Measurements from ENCODE around the gene PCSK7. TPM values are rescaled to one million over a fixed set of nuclear protein-coding genes. Genes with fewer than 3 reads are reported as not detected.
A peak's percentile ranks its signal among the peaks of the same experiment; 100 is the strongest.

PCSK7 gene
- total and polyA plus RNA-seq, 2 experiments from 2014 or later, result 25.9 to 33.0 TPM

DNA sequence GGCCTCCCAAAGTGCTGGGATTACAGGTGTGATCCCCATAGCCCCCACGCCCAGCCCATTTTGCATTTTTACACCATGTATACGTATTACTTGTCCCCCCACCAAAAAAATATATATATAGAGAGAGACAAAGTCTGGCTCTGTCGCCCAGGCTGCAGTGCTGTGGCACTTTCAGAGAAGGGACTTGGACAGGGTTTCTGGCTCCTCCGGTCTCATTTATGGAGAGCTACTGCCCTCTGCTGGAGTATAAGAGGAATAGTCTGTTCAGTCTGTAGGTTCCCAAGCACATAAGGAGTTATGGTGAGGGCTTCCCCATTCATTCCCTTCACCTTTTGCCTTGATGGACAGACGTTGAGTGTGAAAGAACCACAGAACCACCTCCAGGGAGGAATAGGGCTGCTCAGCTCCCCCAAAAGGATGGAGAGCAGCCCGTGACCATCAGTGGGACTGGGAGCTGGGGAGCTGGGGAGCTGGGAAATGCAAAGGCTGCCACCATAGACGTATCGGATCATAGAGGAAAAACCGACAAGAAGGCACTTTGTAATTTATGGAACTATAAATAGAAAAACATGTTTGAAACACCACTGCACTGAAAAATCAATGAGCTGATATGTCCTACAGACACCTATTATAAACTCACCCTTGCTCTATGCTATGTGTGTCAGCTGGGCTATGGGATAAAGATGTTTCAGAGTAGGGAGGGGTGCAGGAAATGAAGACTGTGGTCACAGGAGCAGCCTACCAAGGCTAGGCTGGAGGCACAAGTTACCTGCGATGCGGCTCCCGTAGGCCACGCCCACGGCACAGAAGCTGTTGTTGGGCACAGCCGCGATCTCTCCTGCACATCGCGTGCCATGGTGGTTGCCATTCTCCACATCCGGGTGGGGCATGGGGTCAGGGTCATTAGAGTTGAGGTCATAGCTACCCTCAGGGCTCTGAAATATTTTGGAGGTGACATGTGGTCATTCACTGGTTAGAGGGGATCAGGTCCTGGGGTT, 5.2 kb downstream of the PCSK7 start:
- DNase-seq (ENCODE audit: low spot score), result peak; percentile 90
- no peak overlapping the region for H2AFZ ChIP-seq
- no peaks in the 10 kb centered on the region for H3K9me3 ChIP-seq (ENCODE audit: low read depth)
- H3K36me3 ChIP-seq (replicated peaks; ENCODE audit: insufficient read depth, low read depth), result no peaks in the 10 kb centered on the region
- H3K79me2 ChIP-seq, result peaks cover 23% of the 10 kb centered on the region
- H3K9me2 ChIP-seq (replicated peaks; ENCODE audit: insufficient read depth), result no peaks in the 10 kb centered on the region
- H3K4me1 ChIP-seq (ENCODE audit: insufficient read depth), result peaks cover 26% of the 10 kb centered on the region
- TF ChIP-seq, protein P1, sequence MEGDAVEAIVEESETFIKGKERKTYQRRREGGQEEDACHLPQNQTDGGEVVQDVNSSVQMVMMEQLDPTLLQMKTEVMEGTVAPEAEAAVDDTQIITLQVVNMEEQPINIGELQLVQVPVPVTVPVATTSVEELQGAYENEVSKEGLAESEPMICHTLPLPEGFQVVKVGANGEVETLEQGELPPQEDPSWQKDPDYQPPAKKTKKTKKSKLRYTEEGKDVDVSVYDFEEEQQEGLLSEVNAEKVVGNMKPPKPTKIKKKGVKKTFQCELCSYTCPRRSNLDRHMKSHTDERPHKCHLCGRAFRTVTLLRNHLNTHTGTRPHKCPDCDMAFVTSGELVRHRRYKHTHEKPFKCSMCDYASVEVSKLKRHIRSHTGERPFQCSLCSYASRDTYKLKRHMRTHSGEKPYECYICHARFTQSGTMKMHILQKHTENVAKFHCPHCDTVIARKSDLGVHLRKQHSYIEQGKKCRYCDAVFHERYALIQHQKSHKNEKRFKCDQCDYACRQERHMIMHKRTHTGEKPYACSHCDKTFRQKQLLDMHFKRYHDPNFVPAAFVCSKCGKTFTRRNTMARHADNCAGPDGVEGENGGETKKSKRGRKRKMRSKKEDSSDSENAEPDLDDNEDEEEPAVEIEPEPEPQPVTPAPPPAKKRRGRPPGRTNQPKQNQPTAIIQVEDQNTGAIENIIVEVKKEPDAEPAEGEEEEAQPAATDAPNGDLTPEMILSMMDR (IDR thresholded peaks at IDR 0.05; ENCODE audit: poor library complexity), result peak; percentile 79
- no peak for TF ChIP-seq EZH2phosphoT487 (IDR thresholded peaks at IDR 0.05; ENCODE audit: low read depth, severe bottlenecking, unreplicated experiment)
- no peaks in the 10 kb centered on the region for H3K27me3 ChIP-seq
- no peak overlapping the region for H3K4me3 ChIP-seq
- H4K20me1 ChIP-seq (ENCODE audit: insufficient read depth, poor library complexity, severe bottlenecking), result no peaks in the 10 kb centered on the region
- no peak overlapping the region for H3K4me2 ChIP-seq
- H3K27ac ChIP-seq, result no peak overlapping the region
- WGBS (ENCODE audit: low lambda C conversion rate, missing lambda C conversion rate), result 71% methylated on average over 19 of the region's 19 CpGs

DNA sequence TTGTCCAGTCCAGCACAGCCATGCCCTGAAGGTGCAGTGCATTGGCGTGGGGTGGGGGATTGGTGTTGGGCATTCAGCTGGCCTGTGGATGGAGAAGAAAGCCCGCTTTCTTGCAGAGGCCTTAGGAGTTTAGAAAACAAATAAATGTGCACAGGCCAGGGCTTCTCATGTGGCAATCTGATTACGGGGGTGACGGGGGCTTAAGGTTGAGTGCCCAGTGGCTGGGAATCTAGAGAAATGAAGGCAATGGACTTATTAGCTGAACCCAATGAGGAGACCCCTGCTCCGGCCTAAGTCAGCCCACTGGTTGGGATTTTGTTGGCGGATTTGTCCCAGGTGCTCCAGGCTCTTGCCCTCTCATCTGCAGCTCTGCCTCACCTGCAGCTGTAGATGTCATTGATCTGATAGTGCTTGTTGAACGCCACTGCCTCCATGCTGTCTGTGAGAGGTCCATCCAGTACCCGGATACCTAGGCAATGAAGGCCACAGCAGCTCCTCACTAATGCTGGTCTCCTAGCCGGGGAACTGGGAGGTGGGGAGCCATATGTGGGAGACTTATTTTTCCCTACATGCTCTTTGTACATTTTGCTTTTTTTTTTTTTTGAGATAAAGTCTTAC, 6.2 kb downstream of the PCSK7 start:
- 96% methylated on average over 9 of the region's 9 CpGs for WGBS (ENCODE audit: low lambda C conversion rate, missing lambda C conversion rate)
- Histone ChIP-seq H3K27me3 (no peaks in the 10 kb centered on the region), H4K20me1 (ENCODE audit: insufficient read depth, poor library complexity, severe bottlenecking) (no peaks in the 10 kb centered on the region), H3K9me2 (replicated peaks; ENCODE audit: insufficient read depth) (no peaks in the 10 kb centered on the region), H3K79me2 (peaks cover 13% of the 10 kb centered on the region), H3K36me3 (replicated peaks; ENCODE audit: insufficient read depth, low read depth) (no peaks in the 10 kb centered on the region), H3K27ac (no peak overlapping the region), H3K4me3 (no peak overlapping the region), H2AFZ (no peak overlapping the region), H3K9me3 (ENCODE audit: low read depth) (no peaks in the 10 kb centered on the region), H3K4me1 (ENCODE audit: insufficient read depth) (peaks cover 24% of the 10 kb centered on the region), H3K4me2 (no peak overlapping the region)
- DNase-seq (ENCODE audit: low spot score), result no peak
- TF ChIP-seq, protein P1 (IDR thresholded peaks at IDR 0.05; ENCODE audit: poor library complexity), result no peak
- TF ChIP-seq EZH2 (IDR thresholded peaks at IDR 0.05; ENCODE audit: borderline replicate concordance), result no peak

DNA sequence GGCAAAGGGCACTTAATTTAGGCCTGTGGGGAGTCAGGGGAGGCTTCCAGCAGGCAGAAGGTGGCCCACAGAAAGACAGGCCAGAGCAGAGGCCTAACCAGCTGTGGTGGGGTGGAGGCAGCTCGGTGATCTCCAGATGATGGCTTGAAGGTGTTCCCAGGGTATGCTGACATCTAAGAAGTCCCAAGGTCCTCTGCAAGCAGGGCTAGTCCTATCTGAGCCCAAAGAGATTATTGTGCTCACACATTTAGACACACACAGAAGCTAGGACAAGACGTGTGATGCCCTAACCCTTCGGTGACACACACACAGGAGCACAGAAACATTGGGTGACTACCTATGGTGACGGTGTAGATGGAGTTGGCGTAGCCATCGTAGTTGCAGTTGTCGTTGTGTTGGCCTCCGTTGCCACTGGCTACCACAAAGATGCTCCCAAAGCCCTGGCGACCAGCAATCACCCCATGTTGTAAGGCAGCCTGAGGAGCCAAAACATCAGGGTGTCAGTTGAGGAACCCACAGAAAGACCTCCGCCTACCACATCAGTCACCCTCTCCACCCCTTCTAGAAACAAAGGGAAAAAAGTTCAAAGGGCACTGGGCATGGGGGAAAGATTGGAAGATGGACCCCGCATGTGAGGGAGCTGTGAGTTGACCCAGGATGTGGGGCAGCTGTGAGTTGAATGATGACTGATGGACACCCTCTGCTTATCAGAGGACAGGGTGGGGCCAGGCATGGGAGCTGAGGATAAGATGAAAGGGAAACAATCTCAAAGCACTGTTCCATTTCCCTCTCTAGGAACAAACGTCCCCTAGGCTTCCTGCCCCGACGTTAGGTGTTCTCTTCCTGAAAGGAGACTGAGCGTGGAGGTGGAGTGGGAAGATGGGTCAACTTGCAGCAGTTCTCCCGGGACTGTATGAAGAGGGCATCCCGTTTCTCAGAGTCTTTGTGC, 7.9 kb downstream of the PCSK7 start:
- Histone ChIP-seq H3K79me2 (no peaks in the 10 kb centered on the region), H3K27me3 (no peaks in the 10 kb centered on the region), H4K20me1 (ENCODE audit: insufficient read depth, poor library complexity, severe bottlenecking) (no peaks in the 10 kb centered on the region), H3K36me3 (replicated peaks; ENCODE audit: insufficient read depth, low read depth) (no peaks in the 10 kb centered on the region), H3K27ac (peak overlapping the region; percentile 60), H2AFZ (no peak overlapping the region), H3K4me1 (ENCODE audit: insufficient read depth) (peaks cover 29% of the 10 kb centered on the region), H3K9me3 (ENCODE audit: low read depth) (no peaks in the 10 kb centered on the region), H3K4me2 (no peak overlapping the region), H3K9me2 (replicated peaks; ENCODE audit: insufficient read depth) (no peaks in the 10 kb centered on the region), H3K4me3 (no peak overlapping the region)
- 74% methylated on average over 17 of the region's 17 CpGs for WGBS (ENCODE audit: low lambda C conversion rate, missing lambda C conversion rate)
- DNase-seq (ENCODE audit: low spot score), result no peak
- TF ChIP-seq EZH2 (IDR thresholded peaks at IDR 0.05; ENCODE audit: borderline replicate concordance), result no peak
- no peak for TF ChIP-seq EZH2phosphoT487 (IDR thresholded peaks at IDR 0.05; ENCODE audit: low read depth, severe bottlenecking, unreplicated experiment)
- TF ChIP-seq, protein P1 (IDR thresholded peaks at IDR 0.05; ENCODE audit: poor library complexity), result no peak

Data from hepatocyte (in vitro differentiated cells).